ENCODE data around the gene SPATA25. TPM values are rescaled to one million over a fixed set of nuclear protein-coding genes. Genes with fewer than 3 reads are reported as not detected.

The SPATA25 gene
- total RNA-seq, 6 experiments from 2014 or later: 0.35 to 0.74 (median 0.47) TPM

DNA sequence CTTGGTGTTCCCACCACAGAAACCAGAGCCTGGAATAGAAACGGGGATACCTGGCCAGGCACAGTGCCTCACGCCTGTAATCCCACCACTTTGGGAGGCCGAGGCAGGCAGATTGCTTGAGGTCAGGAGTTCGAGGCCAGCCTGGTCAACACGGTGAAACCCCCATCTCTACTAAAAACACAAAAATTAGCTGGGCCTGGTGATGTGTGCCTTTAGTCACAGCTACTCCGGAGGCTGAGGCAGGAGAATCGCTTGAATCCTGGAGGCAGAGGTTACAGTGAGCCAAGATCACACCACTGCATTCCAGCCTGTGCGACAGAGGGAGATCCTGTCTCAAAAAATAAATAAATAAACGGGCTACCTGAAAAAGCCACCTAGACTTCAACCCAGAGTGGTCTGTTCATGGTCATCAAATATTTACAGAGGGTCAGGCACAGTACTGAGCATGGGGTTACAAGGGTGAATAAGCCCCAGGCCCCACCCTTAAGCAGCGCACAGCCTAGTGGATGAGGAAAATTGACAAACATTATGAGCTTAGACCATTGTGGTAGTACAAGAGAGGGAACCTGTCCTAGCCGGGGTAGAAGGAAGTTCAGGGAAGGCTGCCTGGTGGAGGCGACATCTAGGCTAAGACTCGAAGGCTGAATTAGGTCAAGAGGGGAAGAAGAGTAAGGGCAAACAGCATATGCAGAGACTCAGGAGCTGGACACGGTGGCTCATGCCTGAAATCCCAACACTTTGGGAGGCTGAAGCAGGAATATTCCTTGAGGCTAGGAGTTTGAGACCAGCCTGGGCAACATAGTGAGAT, 39.9 kb upstream of the SPATA25 start:
- Mint-ChIP-seq H3K27me3 (ENCODE audit: insufficient read depth) (no peaks in the 10 kb centered on the region; the same call in 1 of the 2 replicates), H3K4me1 (ENCODE audit: low read depth) (peaks cover 6% of the 10 kb centered on the region), H3K36me3 (ENCODE audit: low read depth) (no peaks in the 10 kb centered on the region), H3K4me3 (no peak overlapping the region), H3K9me3 (no peaks in the 10 kb centered on the region), H3K27ac (no peak overlapping the region)
- TF ChIP-seq, protein P1, sequence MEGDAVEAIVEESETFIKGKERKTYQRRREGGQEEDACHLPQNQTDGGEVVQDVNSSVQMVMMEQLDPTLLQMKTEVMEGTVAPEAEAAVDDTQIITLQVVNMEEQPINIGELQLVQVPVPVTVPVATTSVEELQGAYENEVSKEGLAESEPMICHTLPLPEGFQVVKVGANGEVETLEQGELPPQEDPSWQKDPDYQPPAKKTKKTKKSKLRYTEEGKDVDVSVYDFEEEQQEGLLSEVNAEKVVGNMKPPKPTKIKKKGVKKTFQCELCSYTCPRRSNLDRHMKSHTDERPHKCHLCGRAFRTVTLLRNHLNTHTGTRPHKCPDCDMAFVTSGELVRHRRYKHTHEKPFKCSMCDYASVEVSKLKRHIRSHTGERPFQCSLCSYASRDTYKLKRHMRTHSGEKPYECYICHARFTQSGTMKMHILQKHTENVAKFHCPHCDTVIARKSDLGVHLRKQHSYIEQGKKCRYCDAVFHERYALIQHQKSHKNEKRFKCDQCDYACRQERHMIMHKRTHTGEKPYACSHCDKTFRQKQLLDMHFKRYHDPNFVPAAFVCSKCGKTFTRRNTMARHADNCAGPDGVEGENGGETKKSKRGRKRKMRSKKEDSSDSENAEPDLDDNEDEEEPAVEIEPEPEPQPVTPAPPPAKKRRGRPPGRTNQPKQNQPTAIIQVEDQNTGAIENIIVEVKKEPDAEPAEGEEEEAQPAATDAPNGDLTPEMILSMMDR (IDR thresholded peaks at IDR 0.05): no peak
- DNase-seq: no peak

DNA sequence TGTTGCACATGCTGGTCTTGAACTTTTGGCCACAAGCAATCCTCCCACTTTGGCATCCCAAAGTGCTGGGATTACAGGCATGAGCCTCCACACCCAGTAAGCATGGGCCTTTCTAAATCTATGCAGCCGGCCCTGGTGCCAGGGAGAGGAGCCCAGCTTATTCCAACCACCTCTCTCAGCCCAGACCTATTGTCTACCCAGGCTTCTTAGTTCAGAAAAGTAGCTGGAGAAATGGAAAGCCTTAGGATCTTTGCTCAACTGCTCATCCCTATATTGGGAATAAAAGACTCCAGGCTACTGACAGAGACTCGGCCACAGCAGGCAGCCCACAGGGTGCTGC, 39.3 kb upstream of the SPATA25 start:
- H3K4me3 Mint-ChIP-seq: no peak overlapping the region
- TF ChIP-seq, protein P1 (IDR thresholded peaks at IDR 0.05): no peak
- DNase-seq: no peak
- no peaks in the 10 kb centered on the region for H3K9me3 Mint-ChIP-seq
- H3K27me3 Mint-ChIP-seq (ENCODE audit: insufficient read depth): no peaks in the 10 kb centered on the region; the same call in 1 of the 2 replicates
- H3K4me1 Mint-ChIP-seq (ENCODE audit: low read depth): peaks cover 6% of the 10 kb centered on the region
- no peak overlapping the region for H3K27ac Mint-ChIP-seq
- no peaks in the 10 kb centered on the region for H3K36me3 Mint-ChIP-seq (ENCODE audit: low read depth)

DNA sequence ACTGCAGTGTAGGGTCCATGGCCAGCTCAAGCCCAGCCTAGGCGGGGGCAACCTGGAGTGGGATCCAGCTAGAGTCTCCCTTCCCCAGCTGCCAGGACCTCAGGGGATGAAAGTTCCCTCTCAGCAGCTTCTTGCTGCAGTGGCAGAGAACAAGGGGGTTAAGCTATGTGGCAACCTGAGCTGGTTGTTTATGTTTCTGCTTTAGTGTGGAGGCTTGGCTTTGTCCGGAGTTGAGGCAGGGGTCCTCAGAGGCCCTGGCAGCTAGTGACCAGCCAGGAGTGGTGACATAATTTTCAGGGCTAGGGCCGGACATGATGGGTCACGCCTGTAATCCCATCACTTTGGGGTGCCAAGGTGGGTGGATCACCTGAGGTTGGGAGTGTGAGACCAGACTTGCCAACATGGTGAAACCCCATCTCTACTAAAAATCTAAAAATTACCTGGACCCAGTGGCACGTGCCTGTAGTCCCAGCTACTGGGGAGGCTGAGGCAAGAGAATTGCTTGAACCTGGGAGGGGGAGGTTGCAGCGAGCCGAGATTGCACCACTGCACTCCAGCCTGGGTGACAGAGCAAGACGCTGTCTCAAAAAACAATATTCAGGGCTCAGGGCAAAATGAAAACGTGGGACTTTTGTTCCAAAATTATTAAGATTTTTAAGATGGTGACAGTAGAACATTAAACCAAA, 38.5 kb upstream of the SPATA25 start:
- TF ChIP-seq, protein P1 (IDR thresholded peaks at IDR 0.05): no peak
- H3K36me3 Mint-ChIP-seq (ENCODE audit: low read depth): no peaks in the 10 kb centered on the region
- H3K9me3 Mint-ChIP-seq: no peaks in the 10 kb centered on the region
- no peak for DNase-seq
- peaks cover 3% of the 10 kb centered on the region for H3K27me3 Mint-ChIP-seq (ENCODE audit: insufficient read depth)
- H3K4me3 Mint-ChIP-seq: no peak overlapping the region
- H3K4me1 Mint-ChIP-seq (ENCODE audit: low read depth): peaks cover 6% of the 10 kb centered on the region
- no peak overlapping the region for H3K27ac Mint-ChIP-seq

DNA sequence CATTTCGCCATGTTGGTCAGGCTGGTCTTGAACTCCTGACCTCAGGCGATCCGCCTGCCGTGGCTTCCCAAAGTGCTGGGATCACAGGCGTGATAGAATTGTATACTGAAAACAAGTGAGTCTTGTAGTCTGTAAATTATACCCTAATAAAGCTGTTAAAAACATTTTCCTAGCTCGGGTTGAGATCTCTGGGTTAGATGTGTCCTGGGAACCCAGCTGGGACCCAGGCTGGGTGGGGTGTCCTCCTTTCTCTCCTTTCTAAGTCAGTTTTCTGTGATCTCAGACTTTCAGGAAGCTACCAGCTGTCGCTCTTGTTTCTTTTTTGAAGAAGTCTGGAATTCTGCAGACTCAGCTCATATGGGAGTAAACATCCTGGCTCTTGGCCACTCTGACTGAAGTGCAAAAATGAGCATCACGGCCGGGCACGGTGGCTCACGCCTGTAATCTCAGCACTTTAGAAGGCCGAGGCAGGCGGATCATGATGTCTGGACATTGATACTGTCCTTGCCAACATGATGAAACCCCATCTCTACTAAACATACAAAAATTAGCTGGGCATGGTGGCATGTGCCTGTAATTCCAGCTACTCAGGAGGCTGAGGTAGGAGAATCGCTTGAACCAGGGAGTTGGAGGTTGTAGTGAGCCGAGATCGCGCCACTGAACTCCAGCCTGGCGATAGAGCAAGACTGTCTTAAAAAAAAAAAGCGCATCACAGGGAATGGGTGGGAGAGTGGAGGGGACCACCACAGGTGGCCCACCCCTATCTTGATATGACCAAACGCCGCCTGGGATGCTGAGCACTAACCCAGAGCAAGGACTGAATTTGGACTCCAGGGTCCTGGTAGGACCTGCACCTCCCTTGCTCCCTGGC, 37.2 kb upstream of the SPATA25 start:
- no peak for DNase-seq
- H3K4me1 Mint-ChIP-seq (ENCODE audit: low read depth): peaks cover 17% of the 10 kb centered on the region
- H3K27ac Mint-ChIP-seq: no peak overlapping the region
- TF ChIP-seq, protein P1 (IDR thresholded peaks at IDR 0.05): no peak
- no peaks in the 10 kb centered on the region for H3K9me3 Mint-ChIP-seq
- H3K36me3 Mint-ChIP-seq (ENCODE audit: low read depth): no peaks in the 10 kb centered on the region
- peaks cover 3% of the 10 kb centered on the region for H3K27me3 Mint-ChIP-seq (ENCODE audit: insufficient read depth)
- peak overlapping the region; percentile 41; the same call in 1 of the 2 replicates for H3K4me3 Mint-ChIP-seq

DNA sequence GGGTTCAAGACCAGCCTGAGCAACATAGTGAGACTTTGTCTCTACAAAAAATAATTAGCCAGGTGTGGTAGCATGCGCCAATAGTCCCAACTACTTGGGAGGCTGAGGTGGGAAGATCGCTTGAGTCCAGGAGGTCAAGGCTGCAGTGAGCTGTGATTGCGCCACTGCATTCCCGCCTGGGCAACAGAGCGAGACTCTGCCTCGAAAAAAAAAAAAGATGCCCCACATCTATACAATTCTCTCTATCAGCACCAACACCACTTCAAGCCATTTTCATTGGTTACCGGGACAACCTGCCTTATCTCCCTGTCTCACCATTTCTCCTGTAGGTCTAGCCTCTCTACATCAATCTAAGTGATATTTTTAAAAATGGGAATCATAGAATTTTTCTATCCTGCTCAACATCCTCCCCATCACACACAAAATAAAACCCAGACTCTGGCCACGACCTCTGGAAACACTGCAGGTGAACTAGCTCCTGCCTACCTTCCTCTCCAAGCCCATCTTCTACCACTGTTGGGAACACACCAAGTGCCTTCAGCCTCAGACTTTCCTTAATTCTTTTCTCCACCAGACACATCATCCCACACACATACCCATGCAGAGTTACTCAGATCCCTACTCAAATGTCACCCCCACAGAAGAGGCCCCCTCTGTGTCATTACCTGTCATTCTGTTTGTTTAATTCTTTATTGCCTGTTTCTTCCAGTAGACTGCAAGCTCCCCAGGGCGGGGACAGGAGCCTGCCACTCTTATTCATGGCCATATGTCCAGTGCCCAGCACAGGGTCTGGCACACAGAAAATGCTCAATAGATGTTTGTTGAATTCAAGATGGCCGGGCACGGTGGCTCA, 34.1 kb upstream of the SPATA25 start:
- Mint-ChIP-seq H3K4me3 (no peak overlapping the region), H3K27ac (no peak overlapping the region), H3K4me1 (ENCODE audit: low read depth) (peaks cover 30% of the 10 kb centered on the region), H3K27me3 (ENCODE audit: insufficient read depth) (peaks cover 5% of the 10 kb centered on the region), H3K9me3 (no peaks in the 10 kb centered on the region), H3K36me3 (ENCODE audit: low read depth) (no peaks in the 10 kb centered on the region)
- no peak for DNase-seq
- TF ChIP-seq, protein P1 (IDR thresholded peaks at IDR 0.05): no peak
